Activated T-helper 1 cell treated with anti-CD3 and anti-CD28 coated beads, Interleukin-2, amount 50 U/mL, for 16 hours (primary cell): ENCODE results near the gene TGM1.

Source experiments
- DNase-seq, 2 donors: peaks; one replicate each; pipeline ENCODE4 v3.0.0-alpha.2; 2020; ENCODE audit warnings: low read depth in 1 of 2, low spot score in 1 of 2

The TGM1 gene

DNA sequence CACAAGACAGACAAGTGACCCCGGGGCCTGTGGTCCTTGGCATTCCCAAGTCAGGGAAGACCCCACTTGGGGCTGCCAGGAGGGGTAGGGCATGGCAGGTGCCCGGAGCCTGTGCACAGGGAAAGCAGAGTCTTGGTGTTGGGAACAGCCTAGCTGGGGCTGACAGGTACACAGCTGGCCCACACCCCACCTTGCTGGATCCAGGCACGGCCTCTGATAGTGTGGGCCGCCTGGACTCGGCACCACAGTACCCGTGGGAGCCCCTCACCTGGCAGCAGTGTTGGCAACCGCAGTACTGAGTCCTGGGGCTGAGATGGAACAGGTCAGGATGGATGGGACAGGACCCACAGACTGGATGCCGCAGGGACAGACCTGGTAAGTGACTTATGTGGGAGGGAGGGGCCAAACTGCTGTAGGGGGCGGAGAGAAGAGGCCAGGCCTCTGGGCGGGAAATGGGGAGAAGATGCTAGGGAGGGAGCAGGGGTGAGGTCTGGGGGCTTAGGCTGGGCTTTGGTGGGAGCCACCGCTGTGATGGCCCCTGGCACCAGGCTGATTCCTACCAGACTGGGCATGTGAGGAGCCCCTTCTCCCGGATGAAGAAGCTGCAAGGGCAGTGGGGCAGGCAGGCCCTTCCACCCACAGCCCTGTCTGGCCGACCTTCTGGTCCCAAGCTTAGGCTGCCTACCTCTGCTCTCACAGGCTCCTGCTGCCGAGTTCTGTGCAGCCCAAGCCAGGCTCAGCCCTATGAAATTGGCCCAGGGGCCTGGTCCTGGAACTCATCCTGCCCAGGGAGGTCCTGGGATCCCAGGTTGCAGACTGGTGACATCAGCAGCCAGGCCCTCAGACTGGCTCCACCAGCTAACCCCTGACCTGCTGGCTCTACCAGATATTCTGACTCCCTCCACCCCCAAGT lies at the start of gene TGM1:
TGM1 (minus strand) TSS at position 357 of the 913 bp plus-strand sequence. CDS start 825 bp downstream, outside the sequence.
- no peak for DNase-seq

GRCh38 chr14:24311837-24312615 lies 49.0 kb upstream of the TGM1 start:
- no peak for DNase-seq

GRCh38 chr14:24310646-24311604 lies 47.9 kb upstream of the TGM1 start, which contains the start of gene LTB4R:
TSS of gene LTB4R (plus strand) at chr14:24311502. CDS start at chr14:24315652, 4,150 bp downstream.
- DNase-seq, result peak; percentile 37 to 57

DNA sequence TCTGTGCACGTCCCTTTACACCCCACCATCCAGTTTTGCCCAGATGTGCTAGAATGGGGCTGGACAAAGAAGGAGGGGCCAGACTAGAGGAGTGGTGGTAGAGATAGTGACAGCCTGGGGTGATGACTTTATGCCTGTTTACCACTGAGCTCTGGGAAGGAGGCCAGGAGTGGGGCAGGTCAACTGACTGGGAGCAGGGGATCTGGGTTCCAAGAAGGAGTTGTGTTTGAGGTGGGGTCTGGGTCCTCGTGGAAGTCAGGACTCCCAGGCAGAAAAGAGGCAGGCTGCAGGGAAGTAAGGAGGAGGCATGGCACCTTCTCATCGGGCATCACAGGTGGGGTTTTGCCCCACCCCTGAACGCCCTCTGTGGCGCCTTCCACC lies 47.3 kb upstream of the TGM1 start:
- DNase-seq, result no peak

- no peak for DNase-seq
Observed at GRCh38 chr14:24309538-24310264, 46.7 kb upstream of the TGM1 start, which contains the start of gene LTB4R2. TSS of gene LTB4R2 (plus strand) at chr14:24310140. CDS start at chr14:24310665, 525 bp downstream.

GRCh38 chr14:24308342-24309124 lies 45.6 kb upstream of the TGM1 start:
- no peak for DNase-seq

DNA sequence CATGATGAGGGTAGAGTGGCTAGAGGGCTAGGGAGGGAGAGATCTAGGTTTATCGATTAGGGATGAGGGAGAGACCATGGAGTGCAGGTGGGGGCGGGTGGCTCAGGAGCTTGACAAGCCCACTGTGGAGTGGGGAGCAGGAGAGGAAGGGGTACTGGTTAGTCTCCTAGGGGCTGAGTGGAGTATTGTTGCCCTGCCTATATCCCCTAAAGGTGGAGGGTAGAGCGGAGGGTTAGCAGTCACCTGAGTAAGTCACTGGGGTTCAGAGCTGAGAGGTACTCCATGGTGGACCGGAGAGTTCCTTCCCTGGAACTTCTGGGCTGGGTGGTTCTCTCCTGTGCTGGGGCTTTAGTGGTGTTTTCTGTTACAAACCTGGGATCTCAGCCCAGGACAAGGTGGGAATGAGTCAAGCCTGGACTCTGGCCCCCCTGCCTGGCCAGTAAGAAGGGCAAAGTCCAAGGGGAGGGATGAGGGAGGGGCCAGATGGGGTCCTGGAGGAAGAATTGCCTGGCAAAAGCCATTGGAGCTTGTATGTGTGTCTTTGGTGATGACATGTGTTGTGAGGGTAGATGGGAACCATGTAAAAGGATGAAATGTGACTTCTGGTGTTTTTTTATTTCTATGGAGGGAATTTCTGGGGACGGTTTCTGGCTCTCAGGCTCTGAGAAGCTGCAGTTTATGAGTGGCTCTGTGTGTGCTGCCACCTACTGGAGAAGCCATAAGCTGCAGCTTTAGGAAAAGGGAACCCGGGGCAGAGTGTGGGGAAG lies 44.8 kb upstream of the TGM1 start, which contains the start of gene CIDEB:
CIDEB (minus strand) TSS at position 403 of the 767 bp plus-strand sequence; CDS start at position 284, 119 bp downstream.
- DNase-seq, result peak in 1 of 2 donors; percentile 39

GRCh38 chr14:24307156-24307574 lies 44.2 kb upstream of the TGM1 start:
- DNase-seq, result no peak

DNA sequence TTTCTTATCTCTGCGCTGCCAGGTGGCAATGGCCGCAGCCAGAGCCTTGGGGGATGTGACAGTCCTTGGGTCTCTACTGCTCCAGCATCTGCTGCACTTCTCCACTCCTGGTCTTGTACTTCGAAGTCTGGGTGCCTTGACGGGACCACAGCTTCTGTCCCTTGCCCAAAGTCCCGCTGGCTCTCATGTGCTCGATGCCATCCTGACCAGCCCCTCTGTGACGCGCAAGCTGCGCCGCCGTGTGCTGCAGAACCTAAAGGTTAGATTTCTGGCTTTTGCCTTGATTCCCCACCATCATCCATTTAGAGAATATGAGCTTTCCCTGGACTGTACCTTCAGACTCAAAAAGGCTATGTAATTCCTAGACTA lies 41.0 kb upstream of the TGM1 start:
- no peak for DNase-seq

DNA sequence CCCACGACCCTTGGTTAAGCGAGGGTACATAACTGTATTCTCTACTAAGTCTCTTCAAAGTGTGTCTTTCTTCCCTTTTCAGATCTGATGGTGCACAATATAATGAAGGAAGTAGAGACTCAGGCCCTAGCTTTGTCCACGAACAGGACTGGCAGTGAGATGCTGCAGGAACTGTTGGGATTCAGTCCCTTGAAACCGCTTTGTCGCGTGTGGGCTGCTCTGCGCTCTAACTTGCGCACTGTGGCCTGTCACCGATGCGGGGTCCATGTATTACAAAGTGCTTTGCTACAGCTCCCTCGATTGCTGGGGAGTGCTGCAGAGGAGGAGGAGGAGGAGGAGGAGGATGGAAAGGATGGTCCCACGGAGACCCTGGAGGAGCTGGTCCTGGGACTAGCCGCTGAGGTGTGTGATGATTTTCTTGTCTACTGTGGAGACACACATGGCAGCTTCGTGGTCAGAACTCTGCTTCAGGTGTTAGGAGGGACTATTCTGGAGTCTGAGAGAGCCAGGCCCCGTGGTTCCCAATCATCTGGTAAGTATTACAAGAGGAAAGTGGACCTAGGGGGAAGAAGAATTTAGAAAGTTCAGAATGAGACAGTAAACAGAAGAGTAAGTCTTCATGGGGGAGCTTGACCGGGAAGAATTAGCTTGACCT lies 37.5 kb upstream of the TGM1 start:
- DNase-seq, result no peak

DNA sequence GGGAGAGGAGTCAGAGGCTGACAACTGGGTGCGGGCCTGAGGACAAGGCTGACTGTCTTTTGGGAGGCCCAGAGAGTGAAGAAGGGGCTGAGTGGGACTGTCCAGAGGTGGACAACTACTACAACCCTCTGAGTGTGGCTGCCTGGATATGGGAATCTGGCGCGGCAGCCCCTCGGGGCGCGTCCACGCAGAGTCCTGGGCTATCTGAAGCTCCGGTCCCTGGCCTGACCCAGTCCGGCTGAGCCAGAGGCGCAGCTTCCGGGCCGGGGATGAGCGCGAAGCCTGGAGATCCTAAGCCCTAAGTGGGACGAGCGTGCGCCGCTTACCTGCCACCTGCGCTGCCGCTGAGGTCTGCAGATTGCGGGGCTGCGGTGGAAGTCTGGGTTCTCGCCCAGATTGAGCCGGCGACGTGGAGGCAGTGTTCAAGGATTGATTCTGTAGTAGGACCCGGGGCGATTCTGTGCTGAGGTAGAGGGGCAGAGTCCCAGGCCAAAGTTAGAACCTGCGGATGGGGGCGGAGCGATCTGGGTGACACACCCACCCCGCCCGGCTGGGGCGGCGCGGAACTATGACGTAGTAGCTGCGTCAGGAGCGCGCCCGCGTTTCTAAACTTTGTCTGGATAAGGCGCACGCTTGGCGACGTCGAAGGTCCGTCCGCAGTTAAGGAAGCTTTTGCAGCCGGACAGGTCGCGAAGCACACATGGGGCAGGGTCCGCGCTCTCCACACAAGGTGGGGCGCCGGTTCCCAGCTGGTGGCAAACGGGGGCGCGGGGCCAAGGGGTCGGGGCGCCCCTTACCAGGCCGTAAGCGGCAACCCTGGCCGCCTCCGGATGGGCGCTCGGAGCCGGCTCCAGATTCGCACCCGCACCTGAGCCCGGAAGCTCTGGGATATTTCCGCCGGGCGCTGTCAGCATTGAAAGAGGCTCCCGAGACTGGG lies 36.5 kb upstream of the TGM1 start, which contains the start of the genes DHRS1 and NOP9:
DHRS1 (minus strand) TSS at position 526 of the 937 bp plus-strand sequence. CDS start 674 bp downstream, outside the sequence.
NOP9 (plus strand) TSS at position 596 of the 937 bp plus-strand sequence; CDS start at position 701, 105 bp downstream.
- DNase-seq, result peak; percentile 89 to 92

GRCh38 chr14:24298892-24299254 lies 35.9 kb upstream of the TGM1 start:
- no peak for DNase-seq

DNA sequence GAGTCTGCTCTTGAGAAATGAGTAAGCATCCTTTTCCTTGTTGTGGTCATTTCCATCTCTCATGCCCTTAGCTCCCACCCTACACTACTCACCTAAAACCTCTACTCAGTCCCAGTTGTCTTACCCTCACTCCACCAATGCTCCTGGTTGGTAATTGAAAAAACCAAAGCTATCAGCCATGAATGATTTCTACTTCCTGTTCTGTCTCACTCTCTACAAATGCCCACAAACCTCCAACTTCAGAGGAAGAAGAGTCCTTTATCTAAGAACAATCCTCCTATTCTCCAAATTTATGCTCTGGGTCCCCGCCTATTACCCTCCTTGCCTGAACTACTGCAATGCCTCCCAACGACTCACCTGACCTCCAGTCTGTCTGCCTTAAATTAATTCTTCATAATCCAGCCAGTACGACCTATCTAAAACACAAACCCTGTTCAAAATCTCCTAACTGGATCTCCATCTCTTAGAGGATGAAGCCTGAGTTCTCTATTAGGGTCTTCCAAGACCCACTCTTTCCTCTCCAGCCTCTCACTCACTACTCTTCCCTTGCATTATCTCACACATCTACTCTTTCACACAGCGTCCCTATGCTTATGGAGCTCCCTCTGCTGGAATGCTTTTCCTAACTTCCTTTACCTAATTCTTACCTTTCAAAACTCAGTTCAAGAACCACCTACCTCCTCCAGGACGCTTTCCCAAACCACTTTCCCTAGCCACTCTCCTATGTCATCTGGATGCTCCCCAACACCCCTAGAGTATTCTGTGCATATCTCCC lies 34.4 kb upstream of the TGM1 start:
- no peak for DNase-seq

- peak; percentile 35 to 59 for DNase-seq
Observed at GRCh38 chr14:24296341-24297157, 33.6 kb upstream of the TGM1 start.

GRCh38 chr14:24293525-24293924 lies 30.5 kb upstream of the TGM1 start:
- no peak for DNase-seq
